GM19035 (cell line): ENCODE results near the gene RBP3.

Experiments used
- ATAC-seq: cut with Tn5 transposase; IDR thresholded peaks from one replicate; pipeline ENCODE4 v1.9.1; 2021; ENCODE audit not compliant: unreplicated experiment

RBP3 gene

GRCh38 chr10:47334466-47335295 is 13.5 kb upstream of the RBP3 start:
- ATAC-seq, result no peak

GRCh38 chr10:47335906-47336305 is 12.3 kb upstream of the RBP3 start:
- no peak for ATAC-seq

- ATAC-seq, result no peak
Measured at GRCh38 chr10:47336387-47337134, 11.6 kb upstream of the RBP3 start.

GRCh38 chr10:47337310-47337709 is 10.9 kb upstream of the RBP3 start:
- ATAC-seq, result no peak

GRCh38 chr10:47339186-47339735 is 8.9 kb upstream of the RBP3 start:
- ATAC-seq, result no peak

GRCh38 chr10:47339759-47340607 is 8.2 kb upstream of the RBP3 start:
- ATAC-seq, result no peak

- ATAC-seq, result no peak
Measured at GRCh38 chr10:47340608-47341170, 7.5 kb upstream of the RBP3 start.

GRCh38 chr10:47344996-47345870 is 2.9 kb upstream of the RBP3 start:
- no peak for ATAC-seq

- ATAC-seq, result no peak
Measured at GRCh38 chr10:47346581-47347302, 1.4 kb upstream of the RBP3 start.

- no peak for ATAC-seq
Measured at GRCh38 chr10:47347303-47347675, 874 bp upstream of the RBP3 start.

GRCh38 chr10:47348661-47349470 is 703 bp downstream of the RBP3 start:
- no peak for ATAC-seq

GRCh38 chr10:47349516-47349915 is 1.4 kb downstream of the RBP3 start:
- no peak for ATAC-seq

GRCh38 chr10:47349941-47350371 is 1.8 kb downstream of the RBP3 start:
- no peak for ATAC-seq

- no peak for ATAC-seq
Measured at GRCh38 chr10:47350671-47351640, 2.8 kb downstream of the RBP3 start.

- no peak for ATAC-seq
Measured at GRCh38 chr10:47351899-47352815, 4.0 kb downstream of the RBP3 start.

GRCh38 chr10:47353351-47353750 is 5.2 kb downstream of the RBP3 start:
- ATAC-seq, result no peak
